OCI-LY7 (cell line): ENCODE results near the gene PSMD13. TPM values are rescaled to one million over a fixed set of nuclear protein-coding genes. Genes with fewer than 3 reads are reported as not detected.

Experiments used
- BruUV-seq: library from RNA; stranded (reverse); fragments of 400-500 nt; replicated peaks from 2 replicates; lab custom pipeline; 2021; lab: Mats Ljungman, UMichigan
- CTCF ChIA-PET: fragments of 300-600 bp; sonication (Branson Sonifier 250); formaldehyde crosslinking; loops from one replicate; lab custom pipeline; 2022; ENCODE audit warnings: antibody characterized with exemption; ENCODE audit not compliant: unreplicated experiment; lab: Charles Lee
- POLR2A ChIA-PET: fragments of 300-600 bp; sonication (Branson Sonifier 250); formaldehyde crosslinking; loops from one replicate; lab custom pipeline; 2022; ENCODE audit warnings: antibody characterized with exemption; lab: Charles Lee
- DNase-seq: peaks from one replicate; pipeline ENCODE4 v3.0.0-alpha.2; 2015; ENCODE audit warnings: low spot score
- H2AFZ ChIP-seq: fragments of 200-600 bp; sonication (generic), shearing (Covaris generic); 2 replicates; pipeline ENCODE4 v1.6.1; 2014; ENCODE audit warnings: mild to moderate bottlenecking, antibody characterized with exemption, low read length, moderate library complexity
- H3K27ac ChIP-seq: fragments of 200-600 bp; sonication (generic); 2 replicates; pipeline ENCODE4 v1.5.1; 2014; ENCODE audit warnings: mixed run types, low read depth, mild to moderate bottlenecking, moderate library complexity, low read length, inconsistent platforms; ENCODE audit not compliant: poor library complexity, severe bottlenecking
- H3K36me3 ChIP-seq: fragments of 200-600 bp; sonication (generic); 2 replicates; pipeline ENCODE4 v1.6.1; 2014; ENCODE audit warnings: mild to moderate bottlenecking, antibody characterized with exemption, low read length, moderate library complexity, mixed read lengths; ENCODE audit not compliant: insufficient read depth
- H3K4me1 ChIP-seq: fragments of 200-600 bp; sonication (generic); 2 replicates; pipeline ENCODE4 v1.5.1; 2014; ENCODE audit warnings: mild to moderate bottlenecking, low read length; ENCODE audit not compliant: insufficient read depth, poor library complexity, severe bottlenecking
- H3K4me2 ChIP-seq: fragments of 200-600 bp; sonication (generic); 2 replicates; pipeline ENCODE4 v1.6.1; 2014; ENCODE audit warnings: mild to moderate bottlenecking, low read length
- H3K4me3 ChIP-seq: fragments of 200-600 bp; sonication (generic); 2 replicates; pipeline ENCODE4 v1.5.1; 2014; ENCODE audit warnings: mild to moderate bottlenecking, low read depth, low read length; ENCODE audit not compliant: poor library complexity, severe bottlenecking
- H3K79me2 ChIP-seq: fragments of 200-600 bp; sonication (generic); 2 replicates; pipeline ENCODE4 v1.6.1; 2016; ENCODE audit warnings: low read depth, mild to moderate bottlenecking, low read length, moderate library complexity, mixed read lengths; ENCODE audit not compliant: insufficient read depth
- H3K9me2 ChIP-seq: fragments of 200-600 bp; sonication (generic); 2 replicates; pipeline ENCODE4 v1.6.1; 2016; ENCODE audit warnings: mild to moderate bottlenecking, low read length, mixed read lengths; ENCODE audit not compliant: insufficient read depth
- H3K9me3 ChIP-seq: fragments of 200-600 bp; sonication (generic); 2 replicates; pipeline ENCODE4 v1.6.1; 2014; ENCODE audit warnings: mild to moderate bottlenecking, mixed run types, low read length, mixed read lengths
- H4K20me1 ChIP-seq: fragments of 200-600 bp; sonication (generic); 2 replicates; pipeline ENCODE4 v1.6.1; 2014; ENCODE audit warnings: mild to moderate bottlenecking, antibody characterized with exemption, low read length, moderate library complexity, mixed read lengths; ENCODE audit not compliant: insufficient read depth
- EZH2phosphoT487 ChIP-seq: fragments of 200-600 bp; sonication (generic); IDR thresholded peaks from 2 replicates; pipeline ENCODE4 v1.6.1; 2018; ENCODE audit warnings: low read depth, borderline replicate concordance, mild to moderate bottlenecking, mixed run types, antibody characterized with exemption, low read length, moderate library complexity, mixed read lengths
- intact Hi-C: fragments of 100-400 bp; cut with micrococcal nuclease; formaldehyde crosslinking; loops from one replicate; pipeline ENCODE4 v1.10.0; 2022; ENCODE audit not compliant: unreplicated experiment
- total RNA-seq, 2 experiments: library from RNA; depleted of rRNA in 1 of 2; stranded (reverse); fragments of >200 nt in 1 of 2; shearing (Covaris generic) in 1 of 2; gene quantifications; 2 replicates each; pipeline ENCODE4 v1.2.3, GENCODE V29; 2014 to 2022
- TF ChIP-seq, protein P1 (sequence below): fragments of 200-600 bp; sonication (generic); conservative IDR thresholded peaks from 2 replicates; pipeline ENCODE4 v1.5.1; 2014; ENCODE audit warnings: mild to moderate bottlenecking, antibody characterized with exemption, low read length, moderate library complexity, mixed read lengths

Gene PSMD13
- total RNA-seq, 2 experiments from 2014 or later = 146 to 154 TPM

DNA sequence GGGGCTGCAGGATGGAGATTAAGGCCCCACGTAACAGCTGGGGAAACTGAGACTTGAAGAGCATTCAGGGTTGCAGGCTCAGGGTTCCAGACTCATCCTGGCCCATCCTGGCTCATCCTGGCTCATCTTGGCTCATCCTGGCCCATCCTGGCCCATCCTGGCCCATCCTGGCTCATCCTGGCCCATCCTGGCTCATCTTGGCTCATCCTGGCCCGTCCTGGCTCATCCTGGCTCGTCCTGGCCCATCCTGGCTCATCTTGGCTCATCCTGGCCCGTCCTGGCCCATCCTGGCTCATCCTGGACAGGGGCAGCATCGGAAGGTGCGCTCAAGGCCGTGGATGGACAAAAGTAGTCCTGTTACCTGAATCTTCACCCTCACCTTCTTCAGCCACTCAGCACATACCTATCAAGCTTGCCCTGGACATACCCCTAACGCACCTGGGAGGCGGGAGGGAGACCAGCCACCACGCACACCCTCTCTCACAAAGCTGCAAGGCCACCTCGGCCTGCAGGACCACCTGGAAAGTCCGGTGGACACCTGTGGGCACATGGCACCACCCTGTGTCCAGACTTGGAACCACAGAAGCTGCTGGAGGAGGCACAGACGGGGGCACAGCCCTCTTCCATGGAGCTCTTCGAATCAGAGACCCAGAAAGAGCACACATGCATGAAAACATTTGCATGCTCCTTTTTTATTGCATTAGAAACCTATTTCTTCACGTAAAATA is 21.2 kb downstream of the PSMD13 start:
- POLR2A ChIA-PET = interaction anchor here (1.9 kb wide), 1 partner anchor 10 kb away, joined by 7 read pairs; no protein-coding TSS in a partner anchor
- no peak overlapping the region for H2AFZ ChIP-seq

DNA sequence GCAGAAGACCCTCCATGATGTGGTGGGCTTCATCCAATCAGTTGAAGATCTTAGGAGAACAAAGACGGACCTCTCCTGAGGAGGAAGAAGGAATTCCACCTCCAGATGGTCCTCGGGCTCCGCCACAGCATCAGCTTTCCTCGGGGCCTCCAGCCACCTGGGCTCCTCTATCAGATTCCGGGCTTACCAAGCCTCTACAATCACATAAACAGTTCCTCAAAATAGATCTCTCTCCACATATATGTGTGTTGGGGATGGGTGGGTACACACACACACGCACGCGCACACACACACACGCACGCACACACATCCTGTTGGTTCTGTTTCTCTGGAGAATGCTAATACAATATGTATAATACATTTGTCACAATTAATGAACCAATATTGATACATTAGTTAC is 22.6 kb downstream of the PSMD13 start:
- no TSS peak for BruUV-seq
- CTCF ChIA-PET = no interaction called here
- POLR2A ChIA-PET = interaction anchor here (0.7 kb wide), 1 partner anchor 16 kb away, joined by 3 read pairs; no protein-coding TSS in a partner anchor

More for the DNA sequence above, 21.2 kb downstream of the PSMD13 start:
- BruUV-seq = no TSS peak
- Histone ChIP-seq H3K9me3 (no peaks in the 10 kb centered on the region), H3K36me3 (peaks cover 10% of the 10 kb centered on the region), H3K27ac (peak overlapping the region; percentile 25), H3K9me2 (no peaks in the 10 kb centered on the region), H3K4me2 (peak overlapping the region; percentile 39; the same call in 1 of the 2 replicates), H3K4me1 (peaks cover 35% of the 10 kb centered on the region), H3K4me3 (no peak overlapping the region), H4K20me1 (no peaks in the 10 kb centered on the region), H3K79me2 (no peaks in the 10 kb centered on the region)
- CTCF ChIA-PET = no interaction called here
- peak; percentile 59 for DNase-seq
- intact Hi-C loops = loop anchor here (10.0 kb wide), 1 partner anchor 47 kb away; the partner anchor contains the start of gene IFITM2
- TF ChIP-seq EZH2phosphoT487 = no peak
- TF ChIP-seq, protein P1, sequence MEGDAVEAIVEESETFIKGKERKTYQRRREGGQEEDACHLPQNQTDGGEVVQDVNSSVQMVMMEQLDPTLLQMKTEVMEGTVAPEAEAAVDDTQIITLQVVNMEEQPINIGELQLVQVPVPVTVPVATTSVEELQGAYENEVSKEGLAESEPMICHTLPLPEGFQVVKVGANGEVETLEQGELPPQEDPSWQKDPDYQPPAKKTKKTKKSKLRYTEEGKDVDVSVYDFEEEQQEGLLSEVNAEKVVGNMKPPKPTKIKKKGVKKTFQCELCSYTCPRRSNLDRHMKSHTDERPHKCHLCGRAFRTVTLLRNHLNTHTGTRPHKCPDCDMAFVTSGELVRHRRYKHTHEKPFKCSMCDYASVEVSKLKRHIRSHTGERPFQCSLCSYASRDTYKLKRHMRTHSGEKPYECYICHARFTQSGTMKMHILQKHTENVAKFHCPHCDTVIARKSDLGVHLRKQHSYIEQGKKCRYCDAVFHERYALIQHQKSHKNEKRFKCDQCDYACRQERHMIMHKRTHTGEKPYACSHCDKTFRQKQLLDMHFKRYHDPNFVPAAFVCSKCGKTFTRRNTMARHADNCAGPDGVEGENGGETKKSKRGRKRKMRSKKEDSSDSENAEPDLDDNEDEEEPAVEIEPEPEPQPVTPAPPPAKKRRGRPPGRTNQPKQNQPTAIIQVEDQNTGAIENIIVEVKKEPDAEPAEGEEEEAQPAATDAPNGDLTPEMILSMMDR = peak; percentile 66

More for the DNA sequence above, 22.6 kb downstream of the PSMD13 start:
- H3K9me2 ChIP-seq = no peaks in the 10 kb centered on the region
- intact Hi-C loops = loop anchor here (10.0 kb wide), 1 partner anchor 45 kb away; the partner anchor contains the start of gene IFITM2
- H3K9me3 ChIP-seq = no peaks in the 10 kb centered on the region
- no peak overlapping the region for H3K4me2 ChIP-seq
- no peaks in the 10 kb centered on the region for H3K79me2 ChIP-seq
- H3K4me3 ChIP-seq = no peak overlapping the region
- no peak overlapping the region for H2AFZ ChIP-seq
- H4K20me1 ChIP-seq = no peaks in the 10 kb centered on the region
- no peak overlapping the region for H3K27ac ChIP-seq
- peaks cover 35% of the 10 kb centered on the region for H3K4me1 ChIP-seq
- no peak for DNase-seq
- H3K36me3 ChIP-seq = no peaks in the 10 kb centered on the region
- TF ChIP-seq, protein P1 = no peak
